ENCODE results near the gene NPAS3.
A peak's percentile ranks its signal among the peaks of the same experiment; 100 is the strongest.

NPAS3 gene

GRCh38 chr14:33273978-33274377, 335.3 kb downstream of the NPAS3 start:
- DNase-seq, result no peak

- no peak for DNase-seq
Measured at GRCh38 chr14:33275879-33276278, 337.2 kb downstream of the NPAS3 start.

GRCh38 chr14:33279865-33280264, 341.2 kb downstream of the NPAS3 start:
- no peak for DNase-seq

- no peak for DNase-seq
Measured at GRCh38 chr14:33280646-33281045, 342.0 kb downstream of the NPAS3 start.

GRCh38 chr14:33282331-33283230, 343.9 kb downstream of the NPAS3 start:
- DNase-seq, result no peak

GRCh38 chr14:33285902-33286700, 347.4 kb downstream of the NPAS3 start:
- no peak for DNase-seq

- no peak for DNase-seq
Measured at GRCh38 chr14:33287189-33287588, 348.5 kb downstream of the NPAS3 start.

- no peak for DNase-seq
Measured at GRCh38 chr14:33290641-33291040, 352.0 kb downstream of the NPAS3 start.

GRCh38 chr14:33291529-33292104, 352.9 kb downstream of the NPAS3 start:
- DNase-seq, result no peak

GRCh38 chr14:33294419-33294818, 355.7 kb downstream of the NPAS3 start:
- DNase-seq, result no peak

- DNase-seq, result no peak
Measured at GRCh38 chr14:33297565-33297964, 358.9 kb downstream of the NPAS3 start.

- DNase-seq, result peak; percentile 65
Measured at GRCh38 chr14:33307691-33308251, 369.1 kb downstream of the NPAS3 start.

GRCh38 chr14:33309106-33309505, 370.4 kb downstream of the NPAS3 start:
- DNase-seq, result no peak

- no peak for DNase-seq
Measured at GRCh38 chr14:33315217-33315616, 376.5 kb downstream of the NPAS3 start.

GRCh38 chr14:33315721-33316120, 377.0 kb downstream of the NPAS3 start:
- DNase-seq, result no peak

GRCh38 chr14:33317675-33318074, 379.0 kb downstream of the NPAS3 start:
- DNase-seq, result no peak

- no peak for DNase-seq
Measured at GRCh38 chr14:33323979-33324378, 385.3 kb downstream of the NPAS3 start.

GRCh38 chr14:33331176-33331949, 392.7 kb downstream of the NPAS3 start:
- DNase-seq, result no peak

- no peak for DNase-seq
Measured at GRCh38 chr14:33332497-33332896, 393.8 kb downstream of the NPAS3 start.

GRCh38 chr14:33335366-33335765, 396.7 kb downstream of the NPAS3 start:
- no peak for DNase-seq

GRCh38 chr14:33342299-33342974, 403.8 kb downstream of the NPAS3 start:
- no peak for DNase-seq

- DNase-seq, result no peak
Measured at GRCh38 chr14:33343016-33343415, 404.3 kb downstream of the NPAS3 start.
